IMR-90 (cell line): ENCODE results near the gene DMD. TPM values are rescaled to one million over a fixed set of nuclear protein-coding genes. Genes with fewer than 3 reads are reported as not detected.

Experiments used
- ATAC-seq: fragments of 200-7000 bp; cut with Tn5 transposase; 2 replicates; pipeline ENCODE4 v1.9.1; 2020; ENCODE audit warnings: low read depth, mild to moderate bottlenecking, moderate library complexity
- BruUV-seq: library from RNA; stranded (reverse); fragments of 400-500 nt; replicated peaks from 2 replicates; lab custom pipeline; 2021; lab: Mats Ljungman, UMichigan
- CTCF ChIA-PET: fragments of 300-600 bp; formaldehyde crosslinking; extraction: SDS; loops from one replicate; lab custom pipeline; 2021; ENCODE audit warnings: antibody characterized with exemption; lab: Yijun Ruan, JAX
- POLR2A ChIA-PET: fragments of 300-600 bp; sonication (Branson Sonifier 250); formaldehyde crosslinking; loops from one replicate; lab custom pipeline; 2022; ENCODE audit warnings: antibody characterized with exemption; ENCODE audit not compliant: unreplicated experiment; lab: Charles Lee
- DNase-seq: peaks from one replicate; pipeline ENCODE4 v3.0.0; 2013
- H2AFZ ChIP-seq: replicated peaks from 2 replicates; pipeline ENCODE3; 2013; ENCODE audit warnings: low read length, mild to moderate bottlenecking; ENCODE audit not compliant: poor library complexity
- H2AK5ac ChIP-seq: 2 replicates; pipeline ENCODE4 v1.6.1; 2013; ENCODE audit warnings: low read depth, low read length, inconsistent platforms
- H2AK9ac ChIP-seq: replicated peaks from 2 replicates; pipeline ENCODE3; 2013; ENCODE audit warnings: mild to moderate bottlenecking, low read depth, low read length, moderate library complexity; ENCODE audit not compliant: poor library complexity
- H2BK120ac ChIP-seq: 2 replicates; pipeline ENCODE4 v1.6.1; 2013; ENCODE audit warnings: low read depth, low read length, inconsistent platforms
- H2BK15ac ChIP-seq: 3 replicates; pipeline ENCODE4 v1.6.1; 2013; ENCODE audit warnings: low read depth, low read length, inconsistent platforms
- H2BK20ac ChIP-seq: 2 replicates; pipeline ENCODE4 v1.6.1; 2013; ENCODE audit warnings: low read depth, mild to moderate bottlenecking, inconsistent platforms, low read length, moderate library complexity
- H2BK5ac ChIP-seq: 2 replicates; pipeline ENCODE4 v1.6.1; 2013; ENCODE audit warnings: mild to moderate bottlenecking, low read depth, low read length, inconsistent platforms; ENCODE audit not compliant: poor library complexity, severe bottlenecking
- H3K14ac ChIP-seq: replicated peaks from 2 replicates; pipeline ENCODE4 v1.6.1; 2013; ENCODE audit warnings: low read depth, low read length, inconsistent platforms
- H3K18ac ChIP-seq: 2 replicates; pipeline ENCODE4 v1.6.1; 2013; ENCODE audit warnings: low read depth, low read length, control low read depth
- H3K23ac ChIP-seq: 2 replicates; pipeline ENCODE4 v1.6.1; 2013; ENCODE audit warnings: low read depth, low read length, inconsistent platforms
- H3K27ac ChIP-seq: 2 replicates; pipeline ENCODE4 v1.5.1; 2013; ENCODE audit warnings: mild to moderate bottlenecking, control low read depth, low read length; ENCODE audit not compliant: insufficient read depth
- H3K27me3 ChIP-seq: 2 replicates; pipeline ENCODE4 v1.6.1; 2013; ENCODE audit warnings: low read length; ENCODE audit not compliant: control insufficient read depth, insufficient read depth
- H3K36me3 ChIP-seq: 2 replicates; pipeline ENCODE4 v1.6.1; 2013; ENCODE audit warnings: low read length, mixed read lengths; ENCODE audit not compliant: control insufficient read depth, insufficient read depth
- H3K4ac ChIP-seq: 2 replicates; pipeline ENCODE4 v1.6.1; 2013; ENCODE audit warnings: low read depth, low read length, inconsistent platforms
- H3K4me1 ChIP-seq: 2 replicates; pipeline ENCODE4 v1.6.1; 2013; ENCODE audit warnings: low read length, mixed read lengths; ENCODE audit not compliant: control insufficient read depth, insufficient read depth
- H3K4me2 ChIP-seq: 2 replicates; pipeline ENCODE4 v1.6.1; 2013; ENCODE audit warnings: low read depth, mild to moderate bottlenecking, control low read depth, low read length, moderate library complexity
- H3K4me3 ChIP-seq: 2 replicates; pipeline ENCODE4 v1.5.1; 2013; ENCODE audit warnings: low read depth, mild to moderate bottlenecking, control low read depth, low read length, moderate library complexity; ENCODE audit not compliant: insufficient read depth
- H3K56ac ChIP-seq: 2 replicates; pipeline ENCODE4 v1.6.1; 2013; ENCODE audit warnings: low read length, inconsistent platforms; ENCODE audit not compliant: insufficient read depth; ENCODE audit errors: extremely low read depth
- H3K79me1 ChIP-seq, 2 experiments: 2 replicates each; pipeline ENCODE4 v1.6.1; 2013; ENCODE audit warnings: low read length in 2 of 2, inconsistent platforms in 1 of 2, low read depth in 1 of 2
- H3K9ac ChIP-seq: 2 replicates; pipeline ENCODE4 v1.6.1; 2013; ENCODE audit warnings: low read depth, low read length, control low read depth
- H3K9me1 ChIP-seq: 2 replicates; pipeline ENCODE4 v1.6.1; 2013; ENCODE audit warnings: low read length, inconsistent platforms; ENCODE audit not compliant: insufficient read depth
- H3K9me3 ChIP-seq: 2 replicates; pipeline ENCODE4 v1.6.1; 2013; ENCODE audit warnings: low read length; ENCODE audit not compliant: control insufficient read depth, insufficient read depth
- H4K20me1 ChIP-seq: 2 replicates; pipeline ENCODE4 v1.6.1; 2013; ENCODE audit warnings: low read length, inconsistent platforms; ENCODE audit not compliant: insufficient read depth
- H4K5ac ChIP-seq: 2 replicates; pipeline ENCODE4 v1.6.1; 2013; ENCODE audit warnings: mild to moderate bottlenecking, low read depth, low read length, control low read depth
- H4K8ac ChIP-seq, 2 experiments: 2 replicates each; pipeline ENCODE4 v1.6.1; 2013; ENCODE audit warnings: low read depth in 2 of 2, low read length in 2 of 2, control low read depth in 1 of 2, inconsistent platforms in 1 of 2
- H4K91ac ChIP-seq: 2 replicates; pipeline ENCODE4 v1.6.1; 2013; ENCODE audit warnings: low read depth, low read length, inconsistent platforms; ENCODE audit not compliant: insufficient read depth
- BHLHE40 ChIP-seq: fragments of 150-350 bp; IDR thresholded peaks from 2 replicates; pipeline ENCODE4 v1.6.1; 2016; ENCODE audit warnings: mild to moderate bottlenecking, low read depth, low read length
- CEBPB ChIP-seq: IDR thresholded peaks from 2 replicates; pipeline ENCODE4 v1.6.1; 2012; ENCODE audit warnings: low read depth, low read length, improper control_type of control experiment
- CHD1 ChIP-seq: IDR thresholded peaks from 2 replicates; pipeline ENCODE4 v1.6.1; 2012; ENCODE audit warnings: low read depth, low read length, improper control_type of control experiment
- FOS ChIP-seq: fragments of 150-350 bp; IDR thresholded peaks from 2 replicates; pipeline ENCODE4 v1.6.1; 2016; ENCODE audit warnings: low read depth, low read length
- MAFK ChIP-seq: IDR thresholded peaks from 2 replicates; pipeline ENCODE4 v1.6.1; 2012; ENCODE audit warnings: low read depth, low read length, improper control_type of control experiment
- MAZ ChIP-seq: IDR thresholded peaks from 2 replicates; pipeline ENCODE4 v1.6.1; 2012; ENCODE audit warnings: low read depth, mild to moderate bottlenecking, low read length, improper control_type of control experiment, moderate library complexity, borderline replicate concordance
- MXI1 ChIP-seq: IDR thresholded peaks from 2 replicates; pipeline ENCODE4 v1.6.1; 2012; ENCODE audit warnings: low read depth, mild to moderate bottlenecking, low read length, moderate library complexity, borderline replicate concordance
- POLR2A ChIP-seq: IDR thresholded peaks from 2 replicates; pipeline ENCODE4 v1.6.1; 2012; ENCODE audit warnings: mild to moderate bottlenecking, low read depth, low read length
- RCOR1 ChIP-seq: IDR thresholded peaks from 2 replicates; pipeline ENCODE4 v1.6.1; 2012; ENCODE audit warnings: mild to moderate bottlenecking, low read length, improper control_type of control experiment; ENCODE audit not compliant: insufficient replicate concordance
- RFX5 ChIP-seq: IDR thresholded peaks from 2 replicates; pipeline ENCODE4 v1.8.0; 2012; ENCODE audit warnings: low read depth, mild to moderate bottlenecking, low read length, moderate library complexity
- SMC3 ChIP-seq: fragments of 150-350 bp; IDR thresholded peaks from 2 replicates; pipeline ENCODE4 v1.6.1; 2016; ENCODE audit warnings: low read depth, mild to moderate bottlenecking, antibody characterized with exemption, low read length, moderate library complexity
- WGBS, 2 experiments: methylation state at CpG; one replicate each; pipeline versions ENCODE4 v1.1.5 to v1.1.7; 2013; ENCODE audit warnings: missing lambda C conversion rate in 2 of 2; ENCODE audit not compliant: insufficient read length in 1 of 2; ENCODE audit errors: extremely low coverage in 2 of 2; 5-methylcytosine and 5-hydroxymethylcytosine counted together
- dilution Hi-C: fragments of 300-500 bp; cut with HindIII; formaldehyde crosslinking; loops from one replicate; pipeline ENCODE4 v1.14.3; 2018; ENCODE audit warnings: low sequenced_read_pairs; ENCODE audit not compliant: unreplicated experiment
- in situ Hi-C: fragments of 300-500 bp; cut with MboI; formaldehyde crosslinking; loops from 3 replicates; pipeline ENCODE4 v1.14.3; 2019; ENCODE audit warnings: low sequenced_read_pairs, inconsistent platforms, mixed read lengths
- intact Hi-C: fragments of 100-400 bp; cut with micrococcal nuclease; formaldehyde crosslinking; loops from 2 replicates; pipeline ENCODE4 v1.10.0; 2022
- polyA plus RNA-seq, 3 experiments: library from polyadenylated mRNA; depleted of rRNA; stranded (reverse); fragments of >200 nt; gene quantifications; 2 replicates each; pipeline ENCODE4 v1.2.3, GENCODE V29; 2012; ENCODE audit warnings: low replicate concordance in 1 of 3
- total RNA-seq: library from RNA; depleted of rRNA; stranded (reverse); fragments of >200 nt; gene quantifications from 2 replicates; pipeline ENCODE4 v1.2.3, GENCODE V29; 2012
- TF ChIP-seq, protein P1 (sequence below): conservative IDR thresholded peaks from 2 replicates; pipeline ENCODE4 v1.5.1; 2012; ENCODE audit warnings: mild to moderate bottlenecking, low read depth, low read length, improper control_type of control experiment
- TF ChIP-seq, protein P2 (sequence below): fragments of 150-350 bp; IDR thresholded peaks from 2 replicates; pipeline ENCODE4 v1.6.1; 2017; ENCODE audit warnings: mild to moderate bottlenecking, antibody characterized with exemption, low read length, low read depth

DMD gene
- total and polyA plus RNA-seq, 2 of the 4 experiments (the other 2 are of a cell fraction): 6.6 to 11.8 TPM

GRCh38 chrX:32045149-32045548 is 1166.2 kb downstream of the DMD start:
- ChIA-PET CTCF (no interaction called here), POLR2A (no interaction called here)
- Histone ChIP-seq H2AK9ac (no peak overlapping the region), H3K9ac (no peak overlapping the region), H3K9me3 (no peaks in the 10 kb centered on the region), H3K4me3 (no peak overlapping the region), H2AK5ac (no peak overlapping the region), H4K5ac (no peak overlapping the region), H3K14ac (no peak overlapping the region), H3K79me1 (no peaks in the 10 kb centered on the region), H2BK15ac (no peak overlapping the region), H3K4me1 (no peaks in the 10 kb centered on the region), H3K27ac (no peak overlapping the region), H2BK120ac (no peak overlapping the region), H2BK20ac (no peak overlapping the region), H2BK5ac (no peak overlapping the region), H2AFZ (no peak overlapping the region), H4K91ac (no peak overlapping the region), H3K23ac (no peak overlapping the region), H3K56ac (no peak overlapping the region), H3K9me1 (no peaks in the 10 kb centered on the region), H3K4ac (no peak overlapping the region), H3K27me3 (no peaks in the 10 kb centered on the region), H4K8ac (no peak overlapping the region), H3K36me3 (no peaks in the 10 kb centered on the region), H3K4me2 (no peak overlapping the region), H4K20me1 (no peaks in the 10 kb centered on the region), H3K18ac (no peak overlapping the region)
- DNase-seq: no peak
- no peak for ATAC-seq
- in situ Hi-C loops (no loop called here), intact Hi-C loops (no loop called here), dilution Hi-C loops (no loop called here)
- no peak for TF ChIP-seq SMC3
- TF ChIP-seq BHLHE40: no peak
- TF ChIP-seq CHD1: no peak
- TF ChIP-seq FOS: no peak
- no peak for TF ChIP-seq RCOR1
- no peak for TF ChIP-seq CEBPB
- TF ChIP-seq, protein P1, sequence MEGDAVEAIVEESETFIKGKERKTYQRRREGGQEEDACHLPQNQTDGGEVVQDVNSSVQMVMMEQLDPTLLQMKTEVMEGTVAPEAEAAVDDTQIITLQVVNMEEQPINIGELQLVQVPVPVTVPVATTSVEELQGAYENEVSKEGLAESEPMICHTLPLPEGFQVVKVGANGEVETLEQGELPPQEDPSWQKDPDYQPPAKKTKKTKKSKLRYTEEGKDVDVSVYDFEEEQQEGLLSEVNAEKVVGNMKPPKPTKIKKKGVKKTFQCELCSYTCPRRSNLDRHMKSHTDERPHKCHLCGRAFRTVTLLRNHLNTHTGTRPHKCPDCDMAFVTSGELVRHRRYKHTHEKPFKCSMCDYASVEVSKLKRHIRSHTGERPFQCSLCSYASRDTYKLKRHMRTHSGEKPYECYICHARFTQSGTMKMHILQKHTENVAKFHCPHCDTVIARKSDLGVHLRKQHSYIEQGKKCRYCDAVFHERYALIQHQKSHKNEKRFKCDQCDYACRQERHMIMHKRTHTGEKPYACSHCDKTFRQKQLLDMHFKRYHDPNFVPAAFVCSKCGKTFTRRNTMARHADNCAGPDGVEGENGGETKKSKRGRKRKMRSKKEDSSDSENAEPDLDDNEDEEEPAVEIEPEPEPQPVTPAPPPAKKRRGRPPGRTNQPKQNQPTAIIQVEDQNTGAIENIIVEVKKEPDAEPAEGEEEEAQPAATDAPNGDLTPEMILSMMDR: no peak
- no peak for TF ChIP-seq POLR2A
- TF ChIP-seq, protein P2, sequence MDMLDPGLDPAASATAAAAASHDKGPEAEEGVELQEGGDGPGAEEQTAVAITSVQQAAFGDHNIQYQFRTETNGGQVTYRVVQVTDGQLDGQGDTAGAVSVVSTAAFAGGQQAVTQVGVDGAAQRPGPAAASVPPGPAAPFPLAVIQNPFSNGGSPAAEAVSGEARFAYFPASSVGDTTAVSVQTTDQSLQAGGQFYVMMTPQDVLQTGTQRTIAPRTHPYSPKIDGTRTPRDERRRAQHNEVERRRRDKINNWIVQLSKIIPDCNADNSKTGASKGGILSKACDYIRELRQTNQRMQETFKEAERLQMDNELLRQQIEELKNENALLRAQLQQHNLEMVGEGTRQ: no peak
- no peak for TF ChIP-seq MAFK
- TF ChIP-seq MXI1: no peak
- no peak for TF ChIP-seq RFX5
- no peak for TF ChIP-seq MAZ
- BruUV-seq: no TSS peak
- no CpG with 5 or more reads among the region's 4 CpGs for WGBS, 2 experiments
